GM21619 (cell line): ENCODE measurements around the gene KIAA1328.

Source experiments
- ATAC-seq: cut with Tn5 transposase; IDR thresholded peaks from one replicate; pipeline ENCODE4 v1.9.1; 2021; ENCODE audit not compliant: unreplicated experiment

KIAA1328 gene

DNA sequence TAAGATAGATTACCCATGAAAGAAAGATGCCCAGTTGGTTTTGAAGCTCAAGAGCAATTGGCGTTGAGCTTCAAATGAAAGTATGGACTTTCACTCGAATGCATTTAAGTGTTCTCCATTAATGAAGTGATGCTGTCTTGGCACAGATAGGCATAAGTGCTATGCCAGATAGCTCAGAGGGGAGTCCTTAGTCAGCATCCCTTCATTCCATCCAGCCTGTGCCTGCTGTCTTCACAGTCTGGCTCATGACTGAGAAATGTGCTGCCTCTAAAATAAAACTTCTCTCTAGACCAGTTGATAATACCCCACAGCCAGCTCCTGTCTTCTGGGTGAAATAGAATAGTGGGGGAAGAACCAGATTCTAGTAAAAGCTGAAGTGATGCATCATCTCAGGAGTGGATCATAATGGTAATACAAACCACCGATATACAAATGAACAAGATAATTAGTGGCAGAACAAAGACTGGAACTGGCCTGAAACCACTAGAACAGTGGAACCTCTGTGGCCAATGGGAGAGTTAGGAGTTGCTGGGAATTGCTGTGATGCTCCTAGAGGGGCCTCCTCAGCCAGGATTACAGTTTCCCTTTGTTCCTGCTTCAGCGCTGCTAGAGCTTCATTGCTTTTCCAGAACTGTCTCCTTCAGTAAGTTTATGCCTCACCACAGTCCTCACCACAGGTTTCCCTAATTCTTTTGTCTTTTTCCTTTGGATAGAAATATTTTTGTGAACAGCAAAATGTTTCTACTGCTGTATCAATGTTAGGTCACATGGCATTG, 359.3 kb downstream of the KIAA1328 start:
- ATAC-seq, result no peak

DNA sequence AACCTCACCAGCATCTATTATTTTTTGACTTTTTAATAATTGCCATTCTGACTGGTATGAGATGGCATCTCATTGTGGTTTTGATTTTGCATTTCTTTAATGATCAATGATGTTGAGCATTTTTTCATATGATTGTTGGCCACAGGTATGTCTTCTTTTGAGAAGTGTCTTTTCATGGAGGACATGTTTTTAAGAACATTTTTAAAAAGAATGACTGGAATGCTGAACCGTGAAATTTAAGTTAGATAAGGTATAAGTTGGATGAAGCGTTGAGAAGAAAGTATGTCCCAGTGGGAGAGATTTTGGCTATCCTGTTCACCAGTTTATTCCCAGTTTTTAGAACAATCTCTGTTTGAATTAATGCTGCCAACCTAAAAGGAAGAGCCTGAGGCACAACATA, 370.8 kb downstream of the KIAA1328 start:
- ATAC-seq, result no peak

DNA sequence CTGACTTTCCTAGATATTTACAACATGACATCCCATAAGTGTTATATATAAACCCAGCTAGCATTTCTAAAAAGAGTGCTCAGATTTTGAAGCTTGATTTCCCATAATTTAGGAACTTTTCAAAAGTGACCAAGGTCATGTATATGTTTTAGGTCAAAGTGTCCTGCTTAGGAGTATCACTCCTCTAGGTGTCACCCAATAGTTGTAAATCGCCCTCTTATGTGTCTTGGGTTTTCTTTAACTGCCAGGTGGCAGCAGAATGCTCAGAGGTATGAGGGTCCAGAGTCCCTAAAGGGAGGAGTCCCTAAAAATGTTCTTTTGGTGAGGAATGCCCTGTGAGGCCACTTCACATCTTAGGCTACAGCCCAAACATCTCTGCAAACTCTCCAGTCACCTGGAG, 378.4 kb downstream of the KIAA1328 start:
- ATAC-seq, result no peak

DNA sequence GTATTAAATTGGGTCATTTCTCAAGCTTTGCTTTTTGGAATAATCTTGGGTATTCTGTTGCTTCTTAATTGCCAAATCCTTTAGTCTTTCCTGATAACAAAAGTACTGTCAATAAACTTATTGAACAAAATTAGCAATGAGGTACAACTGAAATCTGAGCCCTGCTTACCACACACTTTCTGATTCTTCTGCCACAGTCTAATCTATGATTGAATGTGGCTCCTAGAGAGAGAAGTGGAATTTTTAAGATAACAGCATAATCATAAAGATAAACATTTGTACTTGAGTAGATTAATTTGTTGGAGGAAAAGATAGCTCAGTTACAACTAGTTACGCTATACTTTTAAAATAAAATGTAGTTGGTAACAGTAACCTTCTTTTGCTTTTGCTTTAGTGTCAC, 381.9 kb downstream of the KIAA1328 start:
- no peak for ATAC-seq

DNA sequence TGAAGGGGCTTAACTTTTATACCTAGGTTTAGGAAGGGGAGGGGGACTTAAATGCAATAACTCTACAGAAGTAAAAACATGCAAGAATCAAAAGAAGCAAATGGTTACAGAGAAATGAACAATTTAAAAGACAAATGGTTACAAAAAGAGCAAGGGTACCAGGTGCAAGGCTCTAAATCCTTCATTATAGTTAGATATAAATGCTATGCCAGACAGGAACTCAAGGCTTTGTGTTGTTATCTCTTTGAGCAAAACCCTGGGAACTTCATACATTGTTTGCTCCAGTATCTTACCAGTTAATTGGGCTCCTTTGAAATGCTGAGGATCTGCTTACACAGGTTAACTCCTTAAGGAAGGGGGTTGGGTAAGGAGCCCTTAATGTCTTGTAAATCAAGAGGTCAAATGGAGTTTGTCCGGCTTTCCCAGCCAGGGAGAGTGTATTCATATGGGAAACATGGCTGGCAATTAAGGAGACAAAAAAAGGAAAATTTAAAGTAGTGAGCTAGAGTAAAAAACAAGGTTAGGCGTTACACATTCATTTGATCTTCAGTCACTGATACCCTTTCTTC, 389.2 kb downstream of the KIAA1328 start:
- ATAC-seq, result no peak

DNA sequence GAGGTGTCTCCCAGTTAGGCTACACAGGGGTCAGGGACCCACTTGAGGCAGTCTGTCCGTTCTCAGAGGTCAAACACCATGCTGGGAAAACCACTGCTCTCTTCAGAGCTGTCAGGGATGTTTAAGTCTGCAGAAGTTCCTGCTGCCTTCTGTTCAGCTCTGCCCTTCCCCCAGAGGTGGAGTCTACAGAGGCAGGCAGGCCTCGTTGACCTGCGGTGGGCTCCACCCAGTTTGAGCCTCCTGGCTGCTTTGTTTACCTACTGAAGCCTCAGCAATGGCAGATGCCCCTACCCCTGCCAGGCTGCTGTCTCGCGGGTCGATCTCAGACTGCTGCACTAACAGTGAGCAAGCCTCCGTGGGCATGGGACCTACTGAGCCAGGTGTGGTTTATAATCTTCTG, 390.3 kb downstream of the KIAA1328 start:
- no peak for ATAC-seq

DNA sequence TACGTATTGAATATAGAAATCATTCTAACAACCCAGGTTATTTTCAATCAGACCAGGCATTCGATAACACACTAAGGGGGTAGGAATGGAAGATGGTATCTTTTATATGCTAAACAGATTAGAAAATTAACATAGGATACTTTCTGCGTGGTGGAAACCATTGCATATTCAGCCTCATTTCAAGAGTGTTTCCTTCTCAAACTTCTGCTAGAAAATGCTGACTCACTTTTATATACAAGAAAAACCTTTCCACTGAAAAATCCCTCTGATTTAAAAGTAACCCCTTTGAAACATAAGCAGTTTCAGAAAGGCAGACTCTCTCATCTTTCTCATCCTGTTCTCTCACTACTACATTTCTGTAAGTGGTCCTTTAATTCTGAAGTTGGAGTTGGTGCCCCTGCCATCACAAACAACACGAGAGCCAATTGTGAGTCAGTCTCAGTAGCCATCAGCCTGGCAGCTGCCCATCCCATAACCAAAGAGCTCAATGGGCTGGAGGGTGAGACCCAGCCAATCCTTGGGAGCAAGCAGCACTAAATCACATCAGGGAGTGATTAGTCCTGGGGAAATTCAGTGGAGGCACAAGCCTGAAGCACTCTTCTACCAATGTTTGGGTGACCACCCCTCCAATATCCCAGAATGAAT, 393.5 kb downstream of the KIAA1328 start:
- ATAC-seq, result no peak

DNA sequence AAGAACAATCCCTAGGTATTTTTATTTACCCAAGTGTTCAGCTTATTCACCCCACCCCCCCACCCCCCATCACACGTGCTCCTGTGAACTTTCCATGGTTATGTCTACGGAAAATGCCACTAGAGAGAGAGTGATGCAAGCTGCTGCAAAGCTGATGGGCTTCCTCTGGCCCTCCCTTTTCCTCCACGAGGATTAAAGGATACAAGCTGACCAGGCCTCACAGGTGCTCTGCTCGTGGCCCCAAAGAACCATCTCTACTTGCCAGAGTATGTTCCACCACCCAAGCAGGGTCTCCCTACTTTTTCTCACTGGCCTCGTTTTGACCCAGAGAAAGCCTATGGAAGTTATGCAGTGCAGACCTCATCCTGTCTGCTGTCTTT, 394.1 kb downstream of the KIAA1328 start:
- ATAC-seq, result no peak

DNA sequence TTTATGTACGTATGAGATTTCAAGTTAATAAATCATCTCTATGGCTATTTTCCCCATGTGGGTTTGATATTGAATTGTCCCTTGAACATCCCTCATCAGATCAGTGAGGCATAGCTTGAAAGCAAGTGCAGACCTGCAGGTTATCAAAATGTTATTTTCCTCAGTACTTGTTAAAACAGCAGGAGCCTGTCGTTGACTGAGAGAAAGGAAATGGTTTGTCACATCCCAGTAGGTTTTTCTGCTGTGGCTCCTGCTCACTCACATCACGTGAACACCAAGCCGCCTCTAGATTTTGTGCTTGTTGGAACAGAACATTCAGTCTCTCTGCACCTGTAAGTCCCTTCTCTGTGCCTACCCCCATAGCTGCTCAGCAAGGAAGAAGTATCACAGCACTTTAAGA, 396.4 kb downstream of the KIAA1328 start:
- no peak for ATAC-seq

DNA sequence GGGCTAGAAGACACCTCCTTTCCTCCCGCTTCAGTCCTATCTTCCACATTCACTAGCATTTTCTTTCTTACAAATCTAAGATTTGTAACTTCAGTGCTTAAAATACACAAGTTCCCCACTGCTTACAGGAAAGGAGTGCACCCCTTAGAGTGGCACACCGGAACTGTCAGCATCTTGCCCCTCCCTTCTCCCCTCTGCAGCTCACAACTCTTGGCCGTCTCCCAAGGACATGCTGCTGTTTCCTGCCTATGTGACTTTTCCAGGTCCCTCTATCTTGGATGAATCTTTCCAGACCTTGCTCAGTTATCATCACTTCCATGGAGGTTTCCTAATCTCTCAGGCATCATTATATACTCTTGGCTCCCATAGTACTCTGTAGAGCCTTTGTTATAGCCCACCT, 401.8 kb downstream of the KIAA1328 start:
- ATAC-seq, result no peak

DNA sequence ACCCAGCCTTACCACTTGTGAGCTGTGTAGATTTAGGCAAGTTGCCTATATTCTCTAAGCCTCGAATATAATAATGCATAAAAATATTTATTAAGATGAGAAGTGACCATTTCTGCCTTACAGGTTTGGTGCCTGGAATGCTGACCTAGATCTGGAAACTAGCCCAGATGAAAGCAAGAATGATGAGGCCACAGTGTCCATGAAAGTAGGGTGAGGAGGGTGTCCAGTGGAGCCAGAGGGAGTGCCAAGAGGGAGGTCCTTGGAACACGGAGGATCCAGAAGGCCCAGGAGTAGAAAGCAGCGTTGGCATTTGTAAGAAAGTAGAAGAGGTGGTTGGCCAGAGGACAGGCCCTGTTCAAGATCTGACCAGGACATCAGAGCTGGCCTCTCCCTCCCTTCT, 402.3 kb downstream of the KIAA1328 start:
- no peak for ATAC-seq

DNA sequence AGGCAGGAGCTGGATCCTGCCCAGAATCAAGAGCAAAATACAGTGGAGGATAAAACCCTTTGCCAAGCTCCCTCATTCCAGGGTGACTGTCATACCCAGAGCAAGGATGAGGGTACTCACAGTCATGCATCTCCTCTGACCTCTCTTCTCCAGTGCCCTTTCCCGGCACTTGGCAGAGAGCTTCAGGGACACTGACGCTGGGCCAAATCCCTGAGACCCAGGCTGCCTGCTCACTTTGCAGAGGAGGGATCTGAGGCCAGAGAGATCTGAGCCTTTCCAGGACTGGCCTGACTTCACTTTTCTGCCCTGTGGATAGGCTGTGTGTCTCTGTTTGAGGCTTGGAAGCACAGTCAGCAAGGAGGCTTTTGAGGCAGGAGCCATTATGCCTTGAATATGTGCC, 406.7 kb downstream of the KIAA1328 start:
- ATAC-seq, result no peak

DNA sequence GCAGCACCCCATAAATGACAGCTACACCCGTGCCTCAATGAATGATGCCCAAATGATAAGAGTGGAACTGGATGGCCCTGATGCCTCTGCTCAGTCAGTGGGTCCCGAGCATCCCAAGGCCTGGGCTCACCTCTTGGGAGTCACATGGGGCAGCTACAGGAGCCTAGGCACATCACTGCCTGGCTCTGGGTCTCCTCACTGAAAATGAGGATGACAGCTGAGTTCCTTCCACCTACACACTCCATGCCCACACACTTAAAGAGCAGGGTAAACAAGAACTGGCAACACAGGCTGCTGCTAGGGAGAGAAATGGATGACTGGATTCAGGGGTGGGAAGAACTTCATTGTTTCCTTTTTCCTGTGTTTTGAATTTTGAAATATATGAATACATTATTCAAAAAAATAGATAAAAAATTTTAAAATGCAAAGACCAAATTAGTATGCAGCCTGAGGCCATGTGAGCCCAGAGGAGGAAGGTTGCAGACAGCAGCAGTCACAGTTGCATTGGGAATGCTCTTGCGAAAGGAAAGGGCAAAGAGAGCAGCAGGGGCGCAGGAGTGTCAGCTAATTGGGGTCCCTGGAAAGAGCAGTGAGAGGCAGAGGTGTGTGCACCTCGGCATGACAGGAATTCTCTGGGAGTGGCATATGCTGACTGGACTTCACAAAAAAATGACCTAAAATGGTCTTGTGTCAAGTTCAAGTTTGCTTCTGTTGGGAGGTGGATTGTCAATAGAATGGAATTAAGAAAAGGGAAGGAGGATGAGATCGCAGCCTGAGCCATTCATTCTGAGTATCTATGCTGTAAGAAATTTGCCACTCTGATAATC, 409.6 kb downstream of the KIAA1328 start:
- no peak for ATAC-seq

DNA sequence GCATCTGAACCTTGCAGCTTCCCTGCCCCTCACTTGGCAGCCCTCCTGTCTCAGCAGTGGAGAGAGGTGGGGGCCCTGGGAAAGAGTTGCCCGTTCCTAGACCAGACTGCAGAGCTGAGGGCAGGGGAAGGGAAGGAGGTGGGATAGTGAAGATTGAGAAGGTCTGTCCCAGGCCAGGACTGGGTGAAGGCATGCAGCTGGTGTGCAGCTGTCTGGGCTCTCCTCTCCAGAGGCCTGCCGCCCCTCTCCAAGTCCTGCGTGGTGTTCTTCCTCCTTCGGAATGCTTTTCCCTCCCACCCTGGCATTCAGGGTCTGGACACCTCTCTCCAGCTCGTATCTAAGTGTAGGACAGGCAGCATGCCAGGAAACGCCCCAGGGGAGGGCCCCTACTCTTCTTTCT, 413.2 kb downstream of the KIAA1328 start:
- ATAC-seq, result no peak

DNA sequence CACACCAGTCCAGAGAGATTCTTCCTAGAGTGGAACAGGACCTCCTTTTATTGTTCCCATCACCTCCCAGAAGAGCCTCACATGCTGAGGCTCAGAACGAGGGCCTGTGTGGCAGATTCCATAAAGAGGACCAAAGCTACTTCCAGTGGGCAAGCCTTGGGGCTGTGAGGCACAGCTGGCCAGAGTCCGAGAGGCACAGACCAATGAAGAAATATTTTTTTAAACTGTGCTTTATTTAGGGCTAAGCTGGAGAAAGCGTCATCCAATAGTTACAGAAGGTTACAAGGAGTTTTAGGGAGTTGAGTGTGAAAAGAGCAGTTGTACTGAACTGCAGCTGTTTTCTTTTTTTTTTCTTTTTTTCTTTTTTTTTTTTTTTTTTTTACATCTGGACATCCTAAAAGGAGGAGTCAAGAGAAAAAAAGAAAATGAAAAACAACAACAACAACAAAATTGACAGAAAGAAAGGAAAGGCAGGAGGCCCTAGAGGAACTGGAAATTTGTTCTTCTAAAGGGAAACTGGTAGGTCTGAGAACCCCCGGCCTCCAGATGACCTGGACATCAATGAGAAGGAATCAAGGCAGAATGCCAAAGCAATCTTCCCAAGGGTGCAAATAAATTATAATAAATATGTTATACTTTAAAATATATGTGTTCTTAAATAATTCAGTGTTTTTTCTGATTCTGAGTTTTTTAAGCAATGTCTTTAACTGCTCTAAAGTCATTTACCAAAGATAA, 414.1 kb downstream of the KIAA1328 start:
- ATAC-seq, result no peak

DNA sequence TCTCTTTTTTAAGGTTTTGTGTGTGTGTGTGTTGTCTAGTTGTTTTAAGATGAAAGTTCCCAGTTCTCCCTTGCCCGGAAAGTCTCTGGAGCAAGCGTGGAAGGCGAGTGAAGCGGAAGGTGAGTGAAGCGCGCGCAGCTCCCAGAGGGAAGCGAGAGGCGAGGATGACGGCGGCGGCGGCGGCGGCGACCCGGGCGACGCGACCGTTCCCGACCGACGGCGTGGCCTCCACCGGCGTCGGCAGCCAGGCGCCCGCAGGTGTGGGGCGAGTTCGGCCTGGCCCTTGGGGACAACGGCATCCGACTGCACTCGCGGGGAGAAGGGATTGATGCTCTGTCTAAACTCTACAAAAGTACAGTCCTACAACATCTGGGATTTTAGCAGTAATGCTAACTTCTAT, 414.8 kb downstream of the KIAA1328 start:
- ATAC-seq, result no peak

DNA sequence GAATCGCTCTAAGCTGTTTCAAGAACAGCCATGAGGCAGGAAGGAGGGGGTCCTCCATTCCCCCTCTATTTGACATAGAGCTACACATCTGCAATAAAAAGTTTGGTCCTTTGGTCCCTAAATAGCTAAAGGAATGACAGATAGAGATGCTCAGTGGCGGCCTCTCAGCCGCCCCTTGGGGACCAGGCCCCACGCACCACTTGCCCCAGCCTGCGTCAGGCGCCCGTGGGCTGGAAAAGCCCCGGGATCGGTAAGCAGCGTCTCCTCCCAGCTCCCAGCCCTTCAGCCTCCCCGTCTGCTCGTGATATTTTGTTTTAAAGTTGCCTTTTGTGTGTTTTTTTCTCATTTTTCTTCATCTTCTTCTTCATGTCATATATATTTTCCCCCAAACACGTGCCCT, 415.7 kb downstream of the KIAA1328 start:
- ATAC-seq, result no peak

DNA sequence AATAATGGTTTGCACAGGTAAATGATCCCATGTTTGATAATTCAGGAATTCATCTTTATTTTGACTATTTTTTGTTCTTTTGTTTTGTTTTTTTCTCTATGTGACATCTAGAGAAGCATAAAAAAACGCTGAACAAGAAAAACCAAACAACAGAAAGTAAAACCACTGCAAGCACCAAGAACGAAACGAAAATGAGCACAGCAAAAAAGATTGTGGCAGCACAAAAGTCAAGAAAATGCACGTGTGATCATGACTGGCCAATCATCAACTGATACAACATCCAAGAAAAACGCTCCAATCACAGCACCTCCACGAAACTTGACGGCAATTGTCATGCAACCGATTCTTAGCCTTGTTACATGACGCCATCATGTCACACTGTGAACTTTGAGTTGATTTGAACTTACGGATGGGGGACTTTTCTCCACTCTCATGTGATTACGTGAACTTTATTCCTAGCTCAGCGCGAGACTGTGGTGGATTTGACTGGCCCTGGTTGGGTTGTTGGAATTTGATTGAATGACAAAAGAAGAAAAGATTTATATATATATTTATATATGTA, 417.9 kb downstream of the KIAA1328 start:
- no peak for ATAC-seq

DNA sequence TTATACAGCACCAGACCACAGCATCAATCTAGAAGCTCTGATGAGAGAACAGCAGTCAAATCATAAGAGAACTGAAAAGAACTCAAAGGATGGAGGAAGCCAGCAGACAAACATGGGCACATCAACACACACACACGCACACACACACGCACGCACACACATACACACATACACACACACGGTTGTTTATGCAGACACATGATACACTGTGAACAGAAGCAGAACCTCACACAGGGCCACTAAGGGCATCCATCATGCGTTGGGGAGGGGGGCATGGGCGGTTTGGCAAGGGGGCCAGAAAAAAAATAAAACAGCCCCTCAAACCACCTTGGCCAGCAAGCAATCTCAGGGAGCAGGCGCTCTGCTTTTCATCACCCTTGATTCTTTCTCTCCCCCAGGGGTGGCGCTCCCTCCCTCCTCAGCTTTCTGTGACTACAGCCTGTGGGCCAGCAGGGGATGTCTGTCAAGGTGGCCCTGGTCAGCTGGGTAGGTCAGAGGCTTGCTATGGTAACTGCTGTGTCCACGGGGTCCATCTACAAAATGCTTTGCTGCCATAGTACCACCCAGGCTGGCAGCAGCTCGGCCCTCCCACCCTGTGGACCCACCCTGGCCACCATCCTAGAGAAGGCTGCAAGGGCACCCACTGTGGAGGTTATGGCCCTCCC, 418.7 kb downstream of the KIAA1328 start:
- no peak for ATAC-seq

DNA sequence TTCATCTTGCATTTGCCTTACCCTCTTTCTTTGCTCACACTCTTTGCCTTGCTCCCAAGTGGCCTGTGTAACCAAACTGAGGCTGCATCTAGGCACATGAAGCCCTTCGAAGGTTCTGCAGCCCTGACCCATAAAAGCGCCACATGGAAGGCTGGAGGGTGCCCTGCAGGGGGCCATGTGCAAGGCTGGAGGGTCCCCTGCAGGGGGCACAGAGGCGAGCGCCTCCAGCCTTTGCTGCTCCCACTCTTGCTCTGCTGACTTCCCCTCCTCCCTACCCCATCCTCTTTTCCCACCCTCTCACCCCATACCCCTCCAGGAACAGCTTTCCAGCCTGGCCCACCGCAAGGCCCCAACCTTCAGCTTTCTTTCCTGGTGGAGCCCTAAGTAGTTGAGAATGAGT, 419.4 kb downstream of the KIAA1328 start:
- ATAC-seq, result no peak
